HG03196 (cell line): ENCODE results near the gene CPEB3.
"Not testable (repeated sequence)": the region's sequence is repeated elsewhere in the genome, so short reads cannot be mapped to it uniquely, and the experiment has no call there.

Source experiments
- ATAC-seq: cut with Tn5 transposase; IDR thresholded peaks from one replicate; pipeline ENCODE4 v1.9.1; 2021; ENCODE audit not compliant: unreplicated experiment

The CPEB3 gene

GRCh38 chr10:92047215-92047614, 243.7 kb downstream of the CPEB3 start:
- ATAC-seq = no peak

GRCh38 chr10:92045641-92046106, 245.2 kb downstream of the CPEB3 start:
- no peak for ATAC-seq

- ATAC-seq = no peak
Observed at GRCh38 chr10:92042541-92042940, 248.3 kb downstream of the CPEB3 start.

- no peak for ATAC-seq
Observed at GRCh38 chr10:92038949-92039348, 251.9 kb downstream of the CPEB3 start.

- not testable (repeated sequence) for ATAC-seq
Observed at GRCh38 chr10:92033070-92033469, 257.8 kb downstream of the CPEB3 start.

GRCh38 chr10:92031580-92031979, 259.3 kb downstream of the CPEB3 start:
- ATAC-seq = no peak

- ATAC-seq = no peak
Observed at GRCh38 chr10:92027141-92027540, 263.7 kb downstream of the CPEB3 start.

- ATAC-seq = not testable (repeated sequence)
Observed at GRCh38 chr10:92025340-92025739, 265.5 kb downstream of the CPEB3 start.

GRCh38 chr10:92024700-92025099, 266.2 kb downstream of the CPEB3 start:
- no peak for ATAC-seq

GRCh38 chr10:92014620-92015019, 276.3 kb downstream of the CPEB3 start:
- no peak for ATAC-seq

GRCh38 chr10:92011560-92012214, 279.2 kb downstream of the CPEB3 start:
- no peak for ATAC-seq

- no peak for ATAC-seq
Observed at GRCh38 chr10:92010047-92010735, 280.7 kb downstream of the CPEB3 start.

GRCh38 chr10:92009445-92009844, 281.4 kb downstream of the CPEB3 start:
- no peak for ATAC-seq

GRCh38 chr10:92005978-92006377, 284.9 kb downstream of the CPEB3 start:
- ATAC-seq = no peak

GRCh38 chr10:92003258-92003657, 287.6 kb downstream of the CPEB3 start:
- no peak for ATAC-seq

GRCh38 chr10:92001995-92002394, 288.9 kb downstream of the CPEB3 start:
- ATAC-seq = no peak

GRCh38 chr10:92001581-92001980, 289.3 kb downstream of the CPEB3 start:
- no peak for ATAC-seq
